ENCODE data around the gene GPR21.

The GPR21 gene

DNA sequence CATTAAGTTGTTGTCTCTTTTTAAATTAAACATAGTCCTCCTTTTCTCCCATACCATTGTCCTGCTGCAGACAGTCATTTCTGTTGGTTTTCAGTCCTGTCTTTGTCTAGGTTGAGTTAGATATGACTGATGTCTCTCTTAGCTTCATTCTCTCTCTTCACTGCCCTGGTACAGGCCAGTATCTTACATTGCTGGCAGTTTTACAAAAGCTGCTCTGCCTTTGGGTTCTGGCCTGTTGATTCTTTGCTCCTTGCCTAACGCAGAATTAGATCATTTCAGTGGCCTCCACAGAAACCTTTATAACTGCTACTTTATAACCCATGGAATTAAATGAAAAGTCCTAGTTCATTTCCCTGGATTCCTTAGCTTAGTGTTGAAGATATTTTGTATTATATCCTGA, 33.7 kb downstream of the GPR21 start:
- DNase-seq, result no peak

DNA sequence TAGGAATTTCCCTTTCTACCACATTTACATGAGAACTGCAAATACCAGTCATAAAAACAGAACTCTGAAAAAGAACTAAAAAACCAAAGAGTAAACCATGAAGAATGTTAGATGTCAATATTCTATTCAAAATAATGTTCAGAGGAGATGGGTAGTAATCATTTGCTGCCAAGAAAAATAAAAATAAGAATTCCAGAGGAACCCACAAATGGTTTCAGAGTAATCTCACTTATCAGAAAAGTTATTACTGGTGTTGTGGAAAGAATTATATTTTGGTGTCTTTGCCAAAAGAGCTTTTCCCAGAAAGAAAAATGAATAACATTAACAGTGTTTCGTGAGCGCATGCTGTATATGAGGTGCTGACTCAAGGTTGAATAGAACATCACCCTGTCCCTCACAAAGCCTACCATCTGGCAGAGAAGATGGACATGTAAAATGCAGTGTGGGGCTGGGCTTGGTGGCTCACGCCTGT, 35.6 kb downstream of the GPR21 start:
- DNase-seq, result no peak

DNA sequence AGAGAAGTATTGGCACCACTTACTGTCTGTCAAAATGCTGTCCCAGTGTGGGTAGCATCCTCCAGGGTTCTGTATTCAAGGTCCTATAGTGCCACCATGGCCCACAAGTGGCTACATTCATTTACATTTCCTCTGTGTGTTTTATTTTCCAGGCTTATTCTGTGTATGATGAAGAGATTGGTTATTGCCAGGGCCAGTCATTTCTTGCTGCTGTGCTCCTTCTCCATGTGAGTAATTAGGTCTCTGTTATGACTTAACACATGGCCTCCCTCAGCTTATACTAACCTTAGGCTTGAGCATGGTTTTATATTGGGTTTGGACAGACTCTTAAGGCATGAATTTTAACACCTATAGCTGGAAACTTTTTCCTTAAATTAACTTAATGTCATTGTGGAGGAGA, 36.7 kb downstream of the GPR21 start:
- no peak for DNase-seq

DNA sequence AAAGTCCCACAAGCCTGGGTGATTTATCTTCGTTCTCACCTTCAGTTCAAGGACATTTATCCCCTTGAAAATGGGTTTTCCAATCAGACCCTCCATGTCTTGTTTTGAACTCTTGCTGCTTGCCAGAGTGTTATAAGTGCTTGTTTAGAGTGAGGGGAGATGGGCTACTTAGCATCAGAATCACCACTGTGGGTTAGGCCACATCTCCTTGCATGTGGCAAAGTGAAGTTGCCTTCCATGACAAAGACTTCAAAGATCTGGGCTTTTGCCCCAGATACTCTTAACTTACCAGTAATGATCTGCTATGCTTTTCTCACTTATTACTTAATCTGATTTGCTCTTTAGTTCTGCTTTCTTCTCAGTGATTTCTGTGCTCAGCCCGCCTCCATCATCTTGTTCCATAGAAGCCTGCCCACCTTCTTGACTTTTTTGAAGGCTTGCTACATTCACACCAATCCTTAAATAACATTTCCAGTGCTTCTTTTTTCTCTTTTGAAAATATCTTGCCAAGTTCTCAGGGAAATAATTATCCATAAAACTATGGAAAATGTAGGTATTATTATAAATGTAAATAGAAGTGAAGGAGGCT, 39.0 kb downstream of the GPR21 start:
- DNase-seq, result no peak

DNA sequence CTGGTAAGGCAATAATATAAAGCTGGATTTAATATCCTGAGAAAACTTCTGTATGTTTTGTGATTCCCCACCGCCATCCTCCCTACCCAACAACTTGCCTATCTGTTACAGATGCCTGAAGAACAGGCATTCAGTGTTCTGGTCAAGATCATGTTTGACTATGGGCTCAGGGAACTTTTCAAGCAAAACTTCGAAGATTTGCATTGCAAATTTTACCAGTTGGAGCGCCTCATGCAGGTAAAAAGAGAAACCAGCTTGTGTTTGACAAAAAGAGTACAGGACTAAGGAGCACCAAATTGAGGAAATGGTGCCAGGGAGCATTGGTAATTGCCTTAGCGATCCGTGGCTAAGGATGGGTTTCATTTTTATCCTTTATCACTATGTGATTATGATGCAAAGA, 40.0 kb downstream of the GPR21 start:
- no peak for DNase-seq

DNA sequence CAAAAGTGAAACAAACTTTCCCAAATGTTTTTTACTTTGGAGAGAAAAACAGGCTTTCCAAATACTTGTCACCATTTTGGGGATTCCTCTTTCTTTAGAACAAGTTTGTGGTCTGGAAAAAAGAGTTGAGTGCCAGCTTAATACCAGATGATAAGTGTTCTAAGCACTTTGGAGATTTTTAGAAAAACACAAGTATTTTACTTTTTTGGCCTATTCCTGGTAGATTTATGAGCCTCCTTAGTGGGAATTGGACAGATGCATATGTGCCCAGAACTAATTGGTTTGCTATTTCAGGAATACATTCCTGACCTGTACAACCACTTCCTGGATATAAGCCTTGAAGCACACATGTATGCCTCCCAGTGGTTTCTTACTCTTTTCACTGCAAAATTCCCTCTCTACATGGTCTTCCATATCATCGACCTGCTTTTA, 40.5 kb downstream of the GPR21 start:
- DNase-seq, result no peak

DNA sequence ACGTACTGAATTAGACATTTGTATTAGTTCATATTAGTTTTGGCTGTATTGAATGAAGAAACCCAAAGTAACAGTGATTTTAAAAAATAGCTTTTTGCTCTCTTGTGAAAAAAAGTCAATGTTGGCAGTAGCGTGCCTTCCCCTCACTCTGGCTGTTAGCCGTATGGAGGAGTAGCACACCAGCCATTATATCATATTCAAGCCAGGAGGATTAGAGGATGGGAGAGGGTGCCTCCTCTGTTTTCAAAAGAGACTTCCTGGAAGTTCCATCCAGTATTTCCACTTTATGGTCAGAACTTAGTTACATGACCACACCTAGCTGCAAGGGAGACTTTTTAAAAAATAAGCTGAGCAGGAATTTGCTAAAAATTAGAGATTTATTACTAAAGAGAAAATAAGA, 41.2 kb downstream of the GPR21 start:
- no peak for DNase-seq

DNA sequence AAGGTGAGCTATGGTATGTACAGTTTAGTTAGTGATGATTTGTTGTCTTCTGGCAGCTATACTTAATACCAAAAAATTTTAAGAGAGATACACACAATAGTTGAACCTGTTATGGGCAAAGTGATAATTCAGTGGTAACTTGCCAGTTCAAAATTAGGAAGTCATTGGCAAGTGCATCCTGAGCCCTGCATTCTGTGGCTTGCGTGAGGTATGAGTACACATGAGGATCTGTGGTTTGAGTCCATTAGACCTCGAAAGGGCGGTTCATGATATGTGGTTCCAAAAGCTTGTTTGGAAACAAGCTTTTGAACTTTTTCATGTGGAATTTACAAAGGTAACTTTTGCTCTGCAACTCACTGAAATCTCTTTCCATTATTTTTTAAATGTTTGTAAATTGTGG, 47.0 kb downstream of the GPR21 start:
- DNase-seq, result no peak

DNA sequence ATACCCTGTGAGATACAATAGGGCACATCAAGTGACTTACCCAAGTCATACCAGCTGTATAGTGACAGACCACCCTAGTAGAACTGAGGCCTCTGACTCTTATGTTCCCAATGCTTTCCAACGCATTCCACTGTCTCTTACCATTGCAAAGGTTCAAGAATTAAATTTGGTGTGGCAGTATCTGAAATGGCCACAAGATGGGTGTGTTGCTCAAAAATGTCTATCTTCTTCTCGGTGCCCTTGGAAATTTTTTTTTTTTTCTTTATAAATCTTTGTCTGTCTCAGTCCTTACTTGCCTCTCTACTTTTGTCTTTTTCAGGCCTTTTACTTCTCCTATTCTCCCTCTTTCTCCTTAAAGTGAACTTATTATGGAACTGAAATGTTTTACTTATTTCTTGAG, 48.4 kb downstream of the GPR21 start:
- no peak for DNase-seq

DNA sequence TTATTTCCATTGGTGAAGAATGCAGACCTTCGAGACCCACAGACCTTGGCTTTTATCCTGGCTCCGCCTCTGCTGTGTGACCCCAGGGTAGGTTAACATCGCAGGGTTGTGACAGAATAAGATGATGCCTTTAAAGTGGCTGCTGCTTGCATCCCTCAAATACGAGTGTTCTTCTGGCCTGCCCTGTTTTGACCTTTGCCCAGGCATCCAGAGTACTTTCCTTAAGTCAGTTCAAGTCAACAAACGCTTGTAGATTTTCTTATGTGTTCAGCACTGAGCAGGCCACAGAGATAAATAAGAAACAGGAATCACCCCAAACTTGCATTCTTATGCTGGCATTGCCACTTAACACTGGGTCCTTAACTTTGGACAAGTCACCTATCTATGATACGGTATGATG, 50.2 kb downstream of the GPR21 start:
- no peak for DNase-seq

DNA sequence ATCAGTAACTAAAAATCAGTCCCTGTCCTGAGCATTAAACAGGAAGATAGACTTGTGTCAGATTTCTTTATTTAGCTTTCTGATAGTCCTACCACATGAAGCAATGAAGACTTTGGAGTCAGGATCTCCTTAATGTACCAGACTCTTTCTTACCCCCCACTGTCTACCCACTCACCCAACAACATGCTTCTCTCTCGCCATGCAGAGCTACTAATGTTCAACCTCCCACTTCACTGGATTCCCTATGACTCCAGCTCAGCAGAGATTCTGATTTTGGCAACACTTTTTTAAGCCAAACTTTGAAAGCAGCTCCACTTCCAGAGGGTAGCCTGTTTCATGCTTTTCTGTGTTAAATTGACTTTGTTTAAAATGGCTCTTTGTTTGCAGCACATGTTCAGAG, 50.8 kb downstream of the GPR21 start:
- DNase-seq, result no peak

All from effector CD4-positive, alpha-beta T cell (primary cell).